Mesenchymal stem cell (in vitro differentiated cells and primary cell): ENCODE measurements around the gene WFDC13.
A peak's percentile ranks its signal among the peaks of the same experiment; 100 is the strongest.

ENCODE experiments used
- DNase-seq: peaks from one replicate; pipeline ENCODE4 v3.0.0-alpha.2; 2013
- H2AFZ ChIP-seq: one replicate; pipeline ENCODE4 v1.6.1; 2013; ENCODE audit warnings: low read depth, mild to moderate bottlenecking, control low read depth, inconsistent platforms, low read length, moderate library complexity
- H2AK5ac ChIP-seq: 2 replicates; pipeline ENCODE4 v1.6.1; 2013; ENCODE audit warnings: low read length, moderate library complexity, mild to moderate bottlenecking, inconsistent platforms; ENCODE audit not compliant: severe bottlenecking
- H2BK120ac ChIP-seq: one replicate; pipeline ENCODE4 v1.6.1; 2013; ENCODE audit warnings: low read depth, mild to moderate bottlenecking, inconsistent platforms, low read length, moderate library complexity
- H2BK12ac ChIP-seq, 2 experiments: one replicate each; pipeline ENCODE4 v1.6.1; 2013; ENCODE audit warnings: inconsistent platforms in 2 of 2, low read length in 2 of 2, mild to moderate bottlenecking in 2 of 2, moderate library complexity in 2 of 2, control low read depth in 1 of 2
- H2BK15ac ChIP-seq: one replicate; pipeline ENCODE4 v1.6.1; 2013; ENCODE audit warnings: mild to moderate bottlenecking, low read depth, inconsistent platforms; ENCODE audit not compliant: poor library complexity, severe bottlenecking
- H2BK5ac ChIP-seq: 2 replicates; pipeline ENCODE4 v1.6.1; 2013; ENCODE audit warnings: low read depth, mild to moderate bottlenecking, low read length, control low read depth, inconsistent platforms; ENCODE audit not compliant: poor library complexity, severe bottlenecking
- H3K14ac ChIP-seq, 2 experiments: one replicate each; pipeline ENCODE4 v1.6.1; 2013; ENCODE audit warnings: inconsistent platforms in 2 of 2, low read length in 2 of 2, control low read depth in 1 of 2, mild to moderate bottlenecking in 1 of 2, moderate library complexity in 1 of 2
- H3K18ac ChIP-seq, 2 experiments: one replicate each; pipeline ENCODE4 v1.6.1; 2013; ENCODE audit warnings: inconsistent platforms in 2 of 2, low read length in 2 of 2, control low read depth in 1 of 2, low read depth in 1 of 2, mild to moderate bottlenecking in 1 of 2
- H3K23ac ChIP-seq, 2 experiments: one replicate each; pipeline ENCODE4 v1.6.1; 2013; ENCODE audit warnings: inconsistent platforms in 2 of 2, low read length in 2 of 2, mild to moderate bottlenecking in 2 of 2, moderate library complexity in 2 of 2, control low read depth in 1 of 2
- H3K27ac ChIP-seq: 2 replicates; pipeline ENCODE4 v1.5.1; 2013; ENCODE audit warnings: mild to moderate bottlenecking, moderate library complexity, low read length, control low read depth, inconsistent platforms; ENCODE audit not compliant: poor library complexity, severe bottlenecking
- H3K27me3 ChIP-seq, 2 experiments: 2 replicates each; pipeline versions ENCODE4 v1.6.1 to v1.7.0; 2013; ENCODE audit warnings: low read length in 2 of 2, mild to moderate bottlenecking in 2 of 2, moderate library complexity in 2 of 2, control low read depth in 1 of 2, inconsistent platforms in 1 of 2; ENCODE audit not compliant: control insufficient read depth in 1 of 2, insufficient read depth in 1 of 2
- H3K36me3 ChIP-seq, 2 experiments: 2 replicates each; pipeline versions ENCODE4 v1.6.1 to v1.7.0; 2013; ENCODE audit warnings: low read length in 2 of 2, control low read depth in 1 of 2, inconsistent platforms in 1 of 2, low read depth in 1 of 2, mild to moderate bottlenecking in 1 of 2; ENCODE audit not compliant: insufficient read depth in 2 of 2, control insufficient read depth in 1 of 2
- H3K4ac ChIP-seq, 2 experiments: one replicate each; pipeline ENCODE4 v1.6.1; 2013; ENCODE audit warnings: inconsistent platforms in 2 of 2, low read length in 2 of 2, mild to moderate bottlenecking in 2 of 2, moderate library complexity in 2 of 2, control low read depth in 1 of 2, low read depth in 1 of 2
- H3K4me1 ChIP-seq: 2 replicates; pipeline ENCODE4 v1.6.1; 2013; ENCODE audit warnings: low read depth, low read length, control low read depth; ENCODE audit not compliant: control insufficient read depth, insufficient read depth
- H3K4me2 ChIP-seq: 2 replicates; pipeline ENCODE4 v1.6.1; 2013; ENCODE audit warnings: low read length, mild to moderate bottlenecking, inconsistent platforms; ENCODE audit not compliant: poor library complexity, severe bottlenecking
- H3K4me3 ChIP-seq, 2 experiments: 2 replicates each; pipeline versions ENCODE4 v1.5.1 to v1.7.0; 2013; ENCODE audit warnings: low read length in 2 of 2, mild to moderate bottlenecking in 2 of 2, control low read depth in 1 of 2, low read depth in 1 of 2; ENCODE audit not compliant: insufficient read depth in 1 of 2
- H3K79me1 ChIP-seq: replicated peaks from 2 replicates; pipeline ENCODE4 v1.6.1; 2013; ENCODE audit warnings: mild to moderate bottlenecking, control low read depth, low read length, inconsistent platforms; ENCODE audit not compliant: poor library complexity, severe bottlenecking
- H3K9ac ChIP-seq: 2 replicates; pipeline ENCODE4 v1.7.0; 2013; ENCODE audit warnings: mild to moderate bottlenecking, low read length, moderate library complexity
- H3K9me3 ChIP-seq: 2 replicates; pipeline ENCODE4 v1.7.0; 2013; ENCODE audit warnings: mild to moderate bottlenecking, low read length; ENCODE audit not compliant: control insufficient read depth
- H4K8ac ChIP-seq: one replicate; pipeline ENCODE4 v1.6.1; 2013; ENCODE audit warnings: inconsistent platforms, mild to moderate bottlenecking, low read length, moderate library complexity
- H4K91ac ChIP-seq: one replicate; pipeline ENCODE4 v1.6.1; 2013; ENCODE audit warnings: mild to moderate bottlenecking, low read length, inconsistent platforms
- WGBS: methylation state at CpG from one replicate; pipeline ENCODE4 v1.1.7; 2013; ENCODE audit warnings: mixed read lengths; 5-methylcytosine and 5-hydroxymethylcytosine counted together

The WFDC13 gene

DNA sequence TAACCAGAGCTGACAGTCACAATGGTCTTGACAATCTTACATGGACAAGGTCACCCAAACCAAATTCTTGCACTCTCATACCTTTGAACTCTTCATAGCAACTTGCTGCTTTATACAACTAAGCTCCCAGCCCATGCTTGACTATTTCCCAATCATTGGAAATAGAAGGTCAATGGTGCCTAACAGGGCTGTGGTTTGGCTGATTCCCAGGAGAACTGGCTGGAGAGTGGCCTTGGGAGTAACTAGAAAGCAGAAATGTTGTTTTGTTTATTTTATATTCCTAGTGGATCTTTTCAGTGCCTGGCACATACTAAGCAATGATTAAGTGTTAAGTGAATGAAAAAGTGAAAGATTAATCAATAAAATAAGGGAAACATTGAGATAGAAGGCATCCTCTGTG, 23.3 kb downstream of the WFDC13 start:
- Histone ChIP-seq H3K18ac (no peak overlapping the region), H4K8ac (no peak overlapping the region), H4K91ac (no peak overlapping the region), H3K27me3 (peaks cover 0 to 4% of the 10 kb centered on the region in 2 experiments), H2BK12ac (no peak overlapping the region), H3K9ac (no peak overlapping the region), H3K4me3 (no peak overlapping the region), H2AK5ac (no peak overlapping the region), H2AFZ (no peak overlapping the region), H3K27ac (no peak overlapping the region), H3K4ac (no peak overlapping the region), H3K14ac (no peak overlapping the region), H2BK15ac (no peak overlapping the region), H3K4me2 (no peak overlapping the region), H3K36me3 (no peaks in the 10 kb centered on the region), H3K23ac (no peak overlapping the region), H3K4me1 (no peaks in the 10 kb centered on the region), H3K79me1 (no peaks in the 10 kb centered on the region), H2BK5ac (no peak overlapping the region), H2BK120ac (no peak overlapping the region), H3K9me3 (no peaks in the 10 kb centered on the region)
- DNase-seq: peak; percentile 38

DNA sequence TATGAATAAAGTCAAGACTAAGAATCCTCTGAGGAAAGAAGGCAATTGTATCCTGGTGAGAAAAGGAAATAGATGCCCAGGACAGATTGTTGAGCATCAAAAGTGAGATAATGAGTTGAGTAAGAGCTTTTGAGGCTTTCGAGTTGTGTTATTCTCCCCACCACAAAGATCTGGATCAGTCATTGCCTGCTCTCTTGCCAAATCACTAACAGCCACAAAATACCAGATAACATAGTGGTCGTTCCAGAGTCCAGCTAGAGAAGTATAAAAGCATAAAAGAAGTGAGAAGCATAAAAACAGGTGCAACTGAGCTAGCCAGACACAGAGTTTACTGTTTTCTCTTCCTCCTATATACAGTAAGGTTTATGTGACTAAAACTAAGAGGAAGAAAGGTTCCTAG, 25.2 kb downstream of the WFDC13 start:
- H3K4me1 ChIP-seq: no peaks in the 10 kb centered on the region
- no CpG with 5 or more reads among the region's 2 CpGs for WGBS
- H3K4me3 ChIP-seq: no peak overlapping the region
- no peak overlapping the region for H3K18ac ChIP-seq
- peaks cover 8% of the 10 kb centered on the region for H3K9me3 ChIP-seq
- no peak overlapping the region for H4K8ac ChIP-seq
- no peak for DNase-seq
- no peak overlapping the region for H3K4me2 ChIP-seq
- no peak overlapping the region for H2AK5ac ChIP-seq
- no peak overlapping the region for H3K27ac ChIP-seq
- H4K91ac ChIP-seq: no peak overlapping the region
- H3K27me3 ChIP-seq: peaks cover 0 to 4% of the 10 kb centered on the region in 2 experiments
- H2BK15ac ChIP-seq: no peak overlapping the region
- H2BK12ac ChIP-seq: no peak overlapping the region
- no peak overlapping the region for H3K9ac ChIP-seq
- H2BK5ac ChIP-seq: no peak overlapping the region
- H3K23ac ChIP-seq: no peak overlapping the region
- H3K14ac ChIP-seq: no peak overlapping the region
- H2BK120ac ChIP-seq: no peak overlapping the region
- no peak overlapping the region for H2AFZ ChIP-seq
- no peak overlapping the region for H3K4ac ChIP-seq
- H3K79me1 ChIP-seq: no peaks in the 10 kb centered on the region
- no peaks in the 10 kb centered on the region for H3K36me3 ChIP-seq

DNA sequence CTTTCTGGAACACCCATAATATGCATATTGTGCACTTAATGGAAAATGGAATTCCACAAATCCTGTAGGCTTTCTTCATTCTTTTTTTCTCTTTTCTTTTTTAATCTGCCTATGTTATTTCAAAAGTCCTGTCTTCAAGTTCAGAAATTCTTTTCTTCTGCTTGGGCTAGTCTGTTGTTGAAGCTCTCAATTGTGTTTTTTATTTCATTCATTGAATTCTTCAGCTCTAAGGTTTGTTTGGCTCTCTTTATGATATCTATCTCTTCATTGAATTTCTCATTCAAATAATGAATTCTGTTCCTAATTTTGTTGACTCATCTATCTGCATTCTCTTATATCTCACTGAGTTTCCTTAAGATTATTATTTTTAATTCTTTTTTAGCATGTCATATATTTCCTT, 30.4 kb downstream of the WFDC13 start:
- H3K36me3 ChIP-seq: no peaks in the 10 kb centered on the region
- H3K9ac ChIP-seq: no peak overlapping the region
- H3K4me2 ChIP-seq: no peak overlapping the region
- no peak overlapping the region for H3K27ac ChIP-seq
- H2BK15ac ChIP-seq: no peak overlapping the region
- no peak overlapping the region for H3K23ac ChIP-seq
- no peak overlapping the region for H2BK12ac ChIP-seq
- peaks cover 17% of the 10 kb centered on the region for H3K9me3 ChIP-seq
- H3K79me1 ChIP-seq: no peaks in the 10 kb centered on the region
- no peak overlapping the region for H2AK5ac ChIP-seq
- H3K27me3 ChIP-seq: peaks cover 0 to 4% of the 10 kb centered on the region in 2 experiments
- no peak overlapping the region for H4K91ac ChIP-seq
- H2AFZ ChIP-seq: no peak overlapping the region
- H2BK120ac ChIP-seq: no peak overlapping the region
- H3K18ac ChIP-seq: no peak overlapping the region
- no peak overlapping the region for H4K8ac ChIP-seq
- H2BK5ac ChIP-seq: no peak overlapping the region
- H3K4ac ChIP-seq: no peak overlapping the region
- no peak overlapping the region for H3K4me3 ChIP-seq
- no peak overlapping the region for H3K14ac ChIP-seq
- H3K4me1 ChIP-seq: no peaks in the 10 kb centered on the region
- DNase-seq: no peak

DNA sequence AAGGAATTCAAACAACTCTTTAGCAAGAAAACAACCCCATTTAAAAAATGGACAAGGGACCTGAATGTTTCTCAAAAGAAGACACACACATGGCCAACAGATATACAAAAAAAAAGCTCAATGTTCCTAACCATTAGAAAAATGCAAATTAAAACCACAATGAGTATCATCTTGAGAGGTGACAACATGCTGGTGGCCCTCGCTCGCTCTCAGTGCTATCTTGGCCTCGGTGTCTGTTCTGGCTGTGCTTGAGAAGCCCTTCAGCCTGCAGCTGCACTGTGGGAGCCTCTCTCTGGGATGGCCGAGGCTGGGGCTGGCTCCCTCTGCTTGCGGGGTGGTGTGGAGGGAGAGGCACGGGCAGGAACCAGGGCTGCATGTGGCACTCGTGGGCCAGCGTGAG, 33.7 kb downstream of the WFDC13 start:
- Histone ChIP-seq H3K9ac (no peak overlapping the region), H2BK5ac (no peak overlapping the region), H3K36me3 (no peaks in the 10 kb centered on the region), H3K4ac (no peak overlapping the region), H3K4me1 (no peaks in the 10 kb centered on the region), H3K4me2 (no peak overlapping the region), H2BK15ac (no peak overlapping the region), H3K4me3 (no peak overlapping the region), H3K27ac (no peak overlapping the region), H4K91ac (no peak overlapping the region), H3K14ac (no peak overlapping the region), H3K23ac (no peak overlapping the region), H2BK12ac (no peak overlapping the region), H2AFZ (no peak overlapping the region), H3K18ac (no peak overlapping the region), H3K27me3 (no peaks in the 10 kb centered on the region), H3K79me1 (no peaks in the 10 kb centered on the region), H3K9me3 (peaks cover 17% of the 10 kb centered on the region), H4K8ac (no peak overlapping the region), H2AK5ac (no peak overlapping the region), H2BK120ac (no peak overlapping the region)
- 81% methylated on average over 8 of the region's 8 CpGs for WGBS
- DNase-seq: no peak
